ENCODE results near the gene PPIH.
"Not testable (repeated sequence)": the region's sequence is repeated elsewhere in the genome, so short reads cannot be mapped to it uniquely, and the experiment has no call there.

PPIH gene

GRCh38 chr1:42657981-42658876, at the start of gene PPIH:
Gene PPIH, plus strand, starts transcription at chr1:42658423. Its CDS starts 24 bp downstream, at chr1:42658447.
- peak; percentile 93 for DNase-seq

GRCh38 chr1:42613803-42614131, 44.5 kb upstream of the PPIH start:
- no peak for DNase-seq

GRCh38 chr1:42618866-42619265, 39.4 kb upstream of the PPIH start:
- DNase-seq: no peak

GRCh38 chr1:42620307-42620706, 37.9 kb upstream of the PPIH start:
- no peak for DNase-seq

GRCh38 chr1:42621180-42621579, 37.0 kb upstream of the PPIH start:
- not testable (repeated sequence) for DNase-seq

GRCh38 chr1:42627205-42627604, 31.0 kb upstream of the PPIH start:
- DNase-seq: not testable (repeated sequence)

- DNase-seq: no peak
Measured at GRCh38 chr1:42639116-42639515, 19.1 kb upstream of the PPIH start.

GRCh38 chr1:42646056-42646455, 12.2 kb upstream of the PPIH start:
- DNase-seq: peak; percentile 4

- DNase-seq: no peak
Measured at GRCh38 chr1:42657201-42657600, 1.0 kb upstream of the PPIH start.

GRCh38 chr1:42658877-42659337, 684 bp downstream of the PPIH start:
- DNase-seq: peak; percentile 13

- no peak for DNase-seq
Measured at GRCh38 chr1:42660907-42661500, 2.8 kb downstream of the PPIH start.

- DNase-seq: no peak
Measured at GRCh38 chr1:42669936-42670335, 11.7 kb downstream of the PPIH start.

- DNase-seq: no peak
Measured at GRCh38 chr1:42670425-42670824, 12.2 kb downstream of the PPIH start.

GRCh38 chr1:42674214-42674613, 16.0 kb downstream of the PPIH start:
- DNase-seq: no peak

- no peak for DNase-seq
Measured at GRCh38 chr1:42674682-42675081, 16.5 kb downstream of the PPIH start.

GRCh38 chr1:42675467-42675866, 17.2 kb downstream of the PPIH start:
- DNase-seq: no peak

GRCh38 chr1:42676534-42677087, 18.4 kb downstream of the PPIH start:
- DNase-seq: no peak

- peak; percentile 10 for DNase-seq
Measured at GRCh38 chr1:42679364-42679983, 21.3 kb downstream of the PPIH start.

- DNase-seq: no peak
Measured at GRCh38 chr1:42680055-42680454, 21.8 kb downstream of the PPIH start.

GRCh38 chr1:42680921-42681683, 22.9 kb downstream of the PPIH start:
- peak; percentile 19 for DNase-seq

GRCh38 chr1:42681741-42682483, 23.7 kb downstream of the PPIH start, which contains the start of gene YBX1:
Gene YBX1, plus strand, starts transcription at chr1:42682418. Its CDS starts 148 bp downstream, at chr1:42682566.
- DNase-seq: peak; percentile 99

GRCh38 chr1:42682484-42682738, 24.2 kb downstream of the PPIH start:
- DNase-seq: not testable (repeated sequence)
